HPDE6-E6E7 (cell line): ENCODE data around the gene ACP1.

ENCODE experiments used
- DNase-seq: peaks from one replicate; pipeline ENCODE4 v3.0.0; 2011; ENCODE audit warnings: missing footprints; ENCODE audit errors: extremely low spot score

Gene ACP1

GRCh38 chr2:255195-255594, 9.6 kb upstream of the ACP1 start:
- DNase-seq = no peak

DNA sequence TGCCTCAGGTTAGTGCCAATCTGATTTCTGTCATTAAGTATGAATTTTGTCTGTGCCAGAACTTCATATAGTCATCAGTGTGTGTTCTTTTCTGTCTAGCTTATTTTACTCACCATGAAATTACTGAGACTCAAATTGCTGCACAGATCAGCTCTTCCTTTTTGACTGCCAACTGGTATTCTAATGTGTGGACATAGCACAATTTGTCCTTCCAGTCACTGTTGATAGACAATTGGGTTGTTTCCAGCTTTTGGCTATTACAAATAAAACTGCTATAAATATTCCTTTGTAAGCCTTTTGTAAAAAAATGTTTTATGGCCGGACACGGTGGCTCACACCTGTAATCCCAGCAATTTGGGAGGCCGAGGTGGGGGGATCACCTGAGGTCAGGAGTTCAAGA, 8.7 kb upstream of the ACP1 start:
- DNase-seq = no peak

DNA sequence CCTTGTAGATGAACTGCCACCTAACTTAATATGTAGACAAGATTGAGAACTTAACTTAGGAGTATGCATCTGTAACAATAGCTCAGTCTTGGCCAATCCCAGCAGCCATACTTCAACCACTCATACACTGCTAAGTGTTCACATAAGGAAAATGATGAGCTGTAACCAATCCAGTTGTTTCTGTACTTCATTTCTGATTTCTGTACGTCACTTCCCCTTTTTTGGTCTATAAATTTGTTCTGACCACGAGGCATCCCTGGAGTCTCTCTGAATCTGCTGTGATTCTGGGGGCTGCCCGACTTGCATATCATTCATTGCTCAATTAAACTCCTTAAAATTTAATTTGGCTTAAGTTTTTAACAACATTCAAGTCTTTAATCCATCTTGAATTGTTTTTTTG, 7.3 kb upstream of the ACP1 start:
- no peak for DNase-seq

DNA sequence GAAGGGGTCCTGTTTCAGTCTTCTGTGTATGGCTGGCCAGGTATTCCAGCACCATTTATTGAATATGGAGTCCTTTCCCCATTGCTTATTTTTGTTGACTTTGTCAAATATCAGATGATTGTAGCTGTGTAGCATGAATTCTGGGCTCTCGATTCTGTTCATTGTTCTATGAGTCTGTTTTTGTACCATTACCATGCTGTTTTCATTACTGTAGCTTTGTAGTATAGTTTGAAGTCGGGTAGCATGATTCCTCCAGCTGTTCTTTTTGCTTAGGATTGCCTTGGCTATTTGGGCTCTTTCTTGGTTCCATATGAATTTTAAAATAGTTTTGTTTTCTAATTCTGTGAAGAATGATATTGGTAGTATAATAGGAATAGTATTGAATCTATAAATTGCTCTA, 6.9 kb upstream of the ACP1 start:
- DNase-seq = no peak

- no peak for DNase-seq
These were observed 5.8 kb upstream of the ACP1 start for GRCh38 chr2:258933-259332.

DNA sequence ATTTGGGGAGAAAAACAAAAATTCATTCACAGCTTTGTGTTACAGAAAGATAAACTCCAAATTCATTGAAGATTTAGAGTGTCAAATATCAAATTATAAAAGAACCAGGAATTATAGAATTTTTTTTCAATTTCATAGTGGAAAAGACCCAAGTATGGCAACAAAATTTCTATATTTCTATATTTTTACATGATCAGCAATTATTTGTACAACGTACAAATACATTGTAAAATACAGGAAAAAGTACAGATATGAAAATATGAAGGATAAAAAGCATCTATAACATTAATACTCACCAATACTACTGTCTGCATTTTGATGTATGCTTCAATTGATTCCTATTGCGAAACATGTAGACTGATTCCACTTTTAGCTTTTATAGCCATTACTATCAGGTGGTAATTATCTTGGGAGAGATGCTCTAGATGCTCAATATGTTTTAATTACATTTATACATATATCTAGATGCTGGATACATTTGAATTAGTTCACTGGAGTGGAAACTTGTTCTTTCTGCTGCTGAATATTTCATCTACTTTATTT, 4.9 kb upstream of the ACP1 start:
- DNase-seq = no peak

- DNase-seq = no peak
These were observed 4.1 kb upstream of the ACP1 start for GRCh38 chr2:260507-261161.

DNA sequence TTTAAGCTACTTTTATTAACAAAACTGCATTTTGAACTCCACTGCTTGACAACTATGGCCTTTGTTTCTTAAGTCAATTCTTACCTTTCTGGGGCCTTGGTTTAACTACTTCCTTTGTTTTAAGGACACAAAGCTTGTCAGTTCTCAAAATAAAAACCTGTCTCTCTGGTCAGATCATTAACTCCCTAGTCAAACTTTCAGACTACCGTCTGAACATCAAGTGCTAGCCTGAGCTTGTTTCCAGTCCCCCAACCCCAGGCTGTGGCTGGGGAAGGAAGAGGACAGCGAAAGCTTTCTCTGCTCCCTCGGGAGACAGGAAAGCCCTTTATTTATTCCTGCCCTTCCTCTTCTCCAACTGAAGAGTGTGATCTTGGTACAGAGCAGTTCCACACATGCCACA, 2.6 kb upstream of the ACP1 start:
- no peak for DNase-seq

DNA sequence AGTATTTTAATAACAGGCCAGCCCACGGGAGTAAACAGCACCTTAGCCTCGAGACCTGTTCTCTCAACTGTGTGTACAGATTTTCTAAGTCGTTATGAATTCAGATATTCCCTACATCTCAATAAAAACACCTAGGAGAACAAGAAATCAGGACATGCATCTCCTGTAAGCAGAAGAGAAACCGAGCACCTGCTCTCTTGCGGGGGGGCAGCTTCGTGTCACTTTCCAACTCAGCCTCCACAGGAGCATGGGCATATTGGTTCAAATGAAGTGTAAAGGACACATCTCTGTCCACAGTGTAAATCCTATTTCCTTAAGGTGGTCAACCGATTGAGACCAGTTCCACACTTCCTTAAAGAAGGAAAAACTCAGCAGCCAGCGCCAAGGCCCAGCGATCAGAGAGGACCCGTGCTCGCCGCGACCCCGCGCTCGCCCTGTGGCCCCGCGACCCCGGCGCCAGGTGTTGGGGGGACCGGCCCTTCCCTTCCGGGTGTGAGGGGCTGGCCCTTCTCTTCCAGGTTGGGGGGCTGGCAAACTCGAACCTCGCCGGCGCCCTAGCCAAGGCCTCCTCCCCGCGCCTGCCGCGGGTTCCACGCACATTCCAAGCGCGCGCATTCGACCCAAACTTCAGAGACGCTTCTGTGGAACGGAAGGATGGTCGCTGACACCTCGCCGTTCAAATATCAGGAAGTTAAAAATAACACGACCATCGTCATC, 1.6 kb upstream of the ACP1 start:
- DNase-seq = no peak

- DNase-seq = peak; percentile 58
These were observed 814 bp upstream of the ACP1 start, which contains the start of gene SH3YL1 for GRCh38 chr2:263774-264492. Gene SH3YL1, minus strand, starts transcription at chr2:264032. Its CDS starts 48 bp downstream, at chr2:263984.

DNA sequence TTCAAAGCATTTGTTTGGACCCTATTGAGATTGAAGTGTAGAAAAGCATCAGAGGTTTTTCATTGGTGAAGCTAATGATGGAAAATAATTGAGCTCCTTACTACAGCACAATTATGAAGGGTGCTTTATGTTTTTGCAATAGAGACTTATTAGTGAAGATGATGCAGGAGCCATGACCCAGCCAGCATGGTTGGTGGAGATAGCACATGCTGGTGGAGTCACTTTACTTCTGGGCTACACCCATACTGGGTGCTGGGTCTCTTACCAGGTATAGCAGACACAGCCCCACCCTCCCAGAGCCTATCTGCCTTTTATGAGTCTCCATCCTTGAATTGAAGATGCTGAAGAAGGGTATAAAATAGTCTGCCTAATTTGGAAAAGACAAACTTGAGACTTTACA, 3.6 kb downstream of the ACP1 start:
- no peak for DNase-seq

- no peak for DNase-seq
These were observed 4.7 kb downstream of the ACP1 start for GRCh38 chr2:269356-270030.

DNA sequence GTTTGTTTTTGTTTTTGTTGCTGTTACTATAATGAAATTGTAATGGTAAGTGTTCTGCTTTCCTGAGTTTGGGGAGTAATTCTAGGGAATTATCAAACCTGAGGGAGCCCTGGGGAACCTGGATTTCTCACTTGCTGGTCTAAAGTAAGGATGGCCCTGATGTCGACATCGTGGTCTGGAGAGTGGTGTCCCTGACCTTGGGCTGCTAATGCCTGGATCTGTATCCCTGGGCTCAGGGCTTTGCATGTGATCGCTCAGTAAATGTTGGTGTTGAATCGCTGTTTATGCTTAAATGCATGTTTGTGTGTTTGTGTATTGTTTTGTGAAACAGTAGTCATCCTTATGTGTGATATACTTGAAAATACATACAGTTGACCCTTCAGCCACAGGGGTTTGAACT, 6.1 kb downstream of the ACP1 start:
- no peak for DNase-seq

DNA sequence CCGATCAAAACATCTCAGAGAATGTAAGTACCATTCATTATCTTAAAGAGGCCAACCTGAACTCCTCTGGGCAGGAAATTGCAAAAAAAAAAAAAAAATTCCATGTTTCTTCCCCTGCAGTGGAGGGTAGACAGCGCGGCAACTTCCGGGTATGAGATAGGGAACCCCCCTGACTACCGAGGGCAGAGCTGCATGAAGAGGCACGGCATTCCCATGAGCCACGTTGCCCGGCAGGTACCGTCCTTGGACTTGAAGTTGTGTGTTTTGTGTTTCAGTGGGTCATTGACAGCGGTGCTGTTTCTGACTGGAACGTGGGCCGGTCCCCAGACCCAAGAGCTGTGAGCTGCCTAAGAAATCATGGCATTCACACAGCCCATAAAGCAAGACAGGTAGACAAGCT, 7.2 kb downstream of the ACP1 start:
- DNase-seq = no peak

DNA sequence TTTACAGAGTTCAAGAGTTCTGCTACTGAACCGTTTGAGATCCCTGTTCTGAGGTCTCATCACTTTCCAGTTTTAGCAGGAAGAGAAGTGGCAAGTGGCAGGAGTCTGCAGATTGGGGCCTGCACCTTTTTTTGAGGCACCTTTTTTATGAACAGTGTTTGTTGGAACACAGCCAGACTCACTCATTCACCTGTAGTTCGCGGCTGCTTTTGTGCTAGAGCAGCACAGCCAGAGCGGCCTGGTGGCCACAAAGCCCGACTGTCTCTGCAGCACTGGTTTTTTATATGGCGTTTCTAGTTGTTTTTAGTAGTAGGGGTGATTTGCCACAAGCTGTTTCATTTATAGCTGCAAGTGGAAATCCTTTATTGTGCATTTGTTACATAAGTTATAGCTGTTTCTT, 8.6 kb downstream of the ACP1 start:
- no peak for DNase-seq

DNA sequence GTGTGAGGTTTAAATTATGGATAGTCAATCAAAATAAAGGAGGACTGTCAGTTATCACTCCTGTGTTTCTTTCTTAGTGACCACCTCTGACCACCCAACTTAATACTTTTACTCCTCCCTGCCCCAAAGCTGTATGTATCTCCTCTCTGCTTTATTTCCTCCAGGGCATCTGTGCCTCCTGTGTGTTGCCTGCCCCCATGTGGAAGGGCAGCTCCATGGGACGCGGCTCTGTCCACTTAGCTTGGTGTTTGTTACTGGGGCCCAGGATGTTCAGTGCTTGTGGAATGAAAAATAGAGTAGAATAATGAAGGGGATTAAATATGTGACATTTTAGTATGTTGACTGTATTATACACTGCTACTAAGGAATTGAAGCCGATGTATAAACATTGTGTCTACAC, 9.8 kb downstream of the ACP1 start:
- no peak for DNase-seq

- no peak for DNase-seq
These were observed 10.7 kb downstream of the ACP1 start for GRCh38 chr2:275466-275865.

- no peak for DNase-seq
These were observed 13.7 kb downstream of the ACP1 start for GRCh38 chr2:278312-278926.

- no peak for DNase-seq
These were observed 14.2 kb downstream of the ACP1 start for GRCh38 chr2:278927-279320.

GRCh38 chr2:279366-279765, 14.6 kb downstream of the ACP1 start:
- no peak for DNase-seq

- no peak for DNase-seq
These were observed 15.4 kb downstream of the ACP1 start for GRCh38 chr2:279956-280649.
